ENCODE measurements around the gene PIK3C2G.

The PIK3C2G gene

DNA sequence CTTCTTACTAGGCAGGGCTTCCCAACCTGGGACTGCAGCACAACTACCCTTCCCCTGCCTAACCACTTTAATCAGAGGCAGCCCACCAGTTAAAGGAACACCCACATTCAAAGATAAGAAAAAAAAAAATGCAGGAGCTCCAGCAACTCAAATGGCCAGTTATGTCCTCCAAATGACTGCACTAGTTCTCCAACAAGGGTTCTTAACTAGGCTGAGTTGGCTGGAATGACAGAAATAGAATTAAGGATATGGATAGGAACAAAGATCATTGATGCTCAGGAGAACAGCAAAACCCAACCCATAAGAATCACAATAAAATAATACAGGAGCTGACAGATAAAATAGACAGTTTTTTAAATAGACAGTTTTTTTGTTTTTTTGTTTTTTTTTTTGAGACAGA is 322.3 kb downstream of the PIK3C2G start:
- no peak overlapping the region for H3K27ac ChIP-seq (ENCODE audit: insufficient read depth, low read depth, low read length, poor library complexity, severe bottlenecking)
- H3K36me3 ChIP-seq (ENCODE audit: control insufficient read depth, insufficient read depth, low read length) = no peaks in the 10 kb centered on the region
- H3K9me3 ChIP-seq (ENCODE audit: control insufficient read depth, low read length) = no peaks in the 10 kb centered on the region
- H3K4me1 ChIP-seq (ENCODE audit: control insufficient read depth, insufficient read depth, low read length) = no peaks in the 10 kb centered on the region
- no peak overlapping the region for H3K4me3 ChIP-seq (ENCODE audit: insufficient read depth, low read depth, low read length)
- no peaks in the 10 kb centered on the region for H3K27me3 ChIP-seq (ENCODE audit: control insufficient read depth, insufficient read depth, low read length, poor library complexity, severe bottlenecking)

DNA sequence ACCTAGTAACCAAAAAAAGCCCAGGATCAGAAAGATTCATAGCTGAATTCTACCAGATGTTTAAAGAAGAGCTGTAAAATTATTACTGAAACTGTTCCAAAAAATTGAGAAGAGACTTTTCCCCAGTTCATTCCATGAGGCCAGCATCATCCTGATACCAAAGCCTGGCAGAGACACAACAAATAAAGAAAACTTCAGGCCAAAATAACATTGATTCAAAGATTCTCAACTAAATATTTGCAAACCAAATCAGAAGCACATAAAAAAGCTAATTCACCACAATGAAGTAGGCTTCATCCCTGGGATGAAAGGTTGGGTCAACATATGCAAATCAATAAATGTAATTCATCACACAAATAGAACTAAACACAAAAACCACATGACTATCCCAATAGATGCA is 325.3 kb downstream of the PIK3C2G start:
- Histone ChIP-seq H3K4me1 (ENCODE audit: control insufficient read depth, insufficient read depth, low read length) (no peaks in the 10 kb centered on the region), H3K27ac (ENCODE audit: insufficient read depth, low read depth, low read length, poor library complexity, severe bottlenecking) (no peak overlapping the region), H3K27me3 (ENCODE audit: control insufficient read depth, insufficient read depth, low read length, poor library complexity, severe bottlenecking) (no peaks in the 10 kb centered on the region), H3K36me3 (ENCODE audit: control insufficient read depth, insufficient read depth, low read length) (no peaks in the 10 kb centered on the region), H3K9me3 (ENCODE audit: control insufficient read depth, low read length) (no peaks in the 10 kb centered on the region), H3K4me3 (ENCODE audit: insufficient read depth, low read depth, low read length) (no peak overlapping the region)

DNA sequence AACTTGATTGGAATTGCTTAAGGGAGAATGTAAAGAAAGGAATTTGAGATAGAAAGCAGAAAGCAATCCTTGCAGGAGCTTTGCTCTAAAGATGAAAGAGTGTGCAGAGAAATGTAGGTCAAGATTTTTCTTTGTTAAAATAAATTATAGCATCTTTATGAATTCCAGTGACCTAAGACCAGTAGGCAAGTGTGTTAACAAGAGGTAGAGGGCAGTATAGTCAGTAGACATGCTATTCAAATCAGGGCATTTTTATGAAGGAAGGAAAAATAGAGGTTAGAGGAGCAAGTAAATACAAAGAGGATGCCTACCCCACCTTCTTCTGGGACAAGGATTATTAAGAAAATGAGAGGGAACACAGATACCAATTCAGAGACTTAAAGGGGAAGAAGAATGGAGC is 328.0 kb downstream of the PIK3C2G start:
- Histone ChIP-seq H3K36me3 (ENCODE audit: control insufficient read depth, insufficient read depth, low read length) (no peaks in the 10 kb centered on the region), H3K27ac (ENCODE audit: insufficient read depth, low read depth, low read length, poor library complexity, severe bottlenecking) (no peak overlapping the region), H3K9me3 (ENCODE audit: control insufficient read depth, low read length) (no peaks in the 10 kb centered on the region), H3K27me3 (ENCODE audit: control insufficient read depth, insufficient read depth, low read length, poor library complexity, severe bottlenecking) (no peaks in the 10 kb centered on the region), H3K4me1 (ENCODE audit: control insufficient read depth, insufficient read depth, low read length) (no peaks in the 10 kb centered on the region), H3K4me3 (ENCODE audit: insufficient read depth, low read depth, low read length) (no peak overlapping the region)

DNA sequence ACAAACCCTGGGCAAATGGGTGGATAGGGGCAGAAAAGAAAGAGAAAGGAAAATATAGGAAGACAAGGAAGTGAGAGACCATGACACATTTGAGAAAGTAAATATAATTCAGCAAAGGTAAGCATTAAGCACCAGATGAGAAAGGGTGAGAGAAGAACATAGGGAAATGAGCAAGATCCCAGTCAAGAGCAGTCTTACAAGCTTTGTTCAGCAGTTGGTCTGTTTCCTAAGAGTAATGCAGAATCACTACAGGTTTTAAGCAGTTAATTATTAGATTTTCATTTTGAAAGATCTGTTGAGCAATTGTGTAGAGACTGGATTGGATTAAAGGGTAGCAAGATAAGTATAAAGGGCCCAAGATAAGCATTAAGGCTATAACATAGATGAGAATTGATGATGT is 330.2 kb downstream of the PIK3C2G start:
- Histone ChIP-seq H3K4me3 (ENCODE audit: insufficient read depth, low read depth, low read length) (no peak overlapping the region), H3K36me3 (ENCODE audit: control insufficient read depth, insufficient read depth, low read length) (no peaks in the 10 kb centered on the region), H3K9me3 (ENCODE audit: control insufficient read depth, low read length) (no peaks in the 10 kb centered on the region), H3K4me1 (ENCODE audit: control insufficient read depth, insufficient read depth, low read length) (no peaks in the 10 kb centered on the region), H3K27me3 (ENCODE audit: control insufficient read depth, insufficient read depth, low read length, poor library complexity, severe bottlenecking) (no peaks in the 10 kb centered on the region), H3K27ac (ENCODE audit: insufficient read depth, low read depth, low read length, poor library complexity, severe bottlenecking) (no peak overlapping the region)

DNA sequence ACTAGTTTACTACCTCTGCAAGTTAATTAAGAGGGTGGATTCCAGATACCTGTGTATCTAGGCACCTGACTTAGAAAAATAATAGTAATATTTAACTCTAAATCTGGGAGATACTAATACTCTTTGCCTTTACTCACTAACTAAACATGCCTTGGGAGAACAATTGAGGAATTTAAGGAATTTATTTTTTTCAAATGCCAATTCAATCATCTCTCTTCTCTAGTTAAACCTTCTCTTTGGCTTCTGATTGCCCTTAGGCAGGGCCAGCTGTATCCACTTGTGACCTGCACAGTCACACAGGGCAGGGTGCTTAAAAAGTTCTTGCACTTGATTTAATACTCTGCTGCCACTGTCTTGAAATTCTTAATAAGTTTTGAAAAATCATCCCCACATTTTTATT is 334.1 kb downstream of the PIK3C2G start:
- H3K27me3 ChIP-seq (ENCODE audit: control insufficient read depth, insufficient read depth, low read length, poor library complexity, severe bottlenecking) = no peaks in the 10 kb centered on the region
- no peaks in the 10 kb centered on the region for H3K36me3 ChIP-seq (ENCODE audit: control insufficient read depth, insufficient read depth, low read length)
- no peaks in the 10 kb centered on the region for H3K4me1 ChIP-seq (ENCODE audit: control insufficient read depth, insufficient read depth, low read length)
- no peaks in the 10 kb centered on the region for H3K9me3 ChIP-seq (ENCODE audit: control insufficient read depth, low read length)
- no peak overlapping the region for H3K27ac ChIP-seq (ENCODE audit: insufficient read depth, low read depth, low read length, poor library complexity, severe bottlenecking)
- H3K4me3 ChIP-seq (ENCODE audit: insufficient read depth, low read depth, low read length) = no peak overlapping the region

DNA sequence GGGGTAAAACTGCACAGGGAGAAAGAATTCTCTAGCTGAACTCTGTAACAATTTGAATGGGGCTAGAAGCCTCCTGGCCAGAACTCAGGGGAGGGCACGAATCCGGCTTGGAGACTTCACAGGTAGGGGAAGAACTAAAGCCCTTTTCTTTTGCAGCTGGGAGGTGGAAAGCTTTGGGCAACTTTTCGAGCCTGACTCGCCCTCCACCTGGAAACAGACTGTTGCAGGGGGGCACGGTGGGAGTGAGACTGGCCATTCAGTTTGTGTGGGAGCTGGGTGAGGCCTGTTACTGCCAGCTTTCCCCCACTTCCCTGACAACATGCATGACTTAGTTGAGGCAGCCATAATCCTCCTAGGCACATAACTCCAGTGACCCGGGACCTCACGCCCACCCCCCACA is 340.6 kb downstream of the PIK3C2G start:
- Histone ChIP-seq H3K4me3 (ENCODE audit: insufficient read depth, low read depth, low read length) (no peak overlapping the region), H3K9me3 (ENCODE audit: control insufficient read depth, low read length) (no peaks in the 10 kb centered on the region), H3K36me3 (ENCODE audit: control insufficient read depth, insufficient read depth, low read length) (no peaks in the 10 kb centered on the region), H3K27me3 (ENCODE audit: control insufficient read depth, insufficient read depth, low read length, poor library complexity, severe bottlenecking) (no peaks in the 10 kb centered on the region), H3K4me1 (ENCODE audit: control insufficient read depth, insufficient read depth, low read length) (no peaks in the 10 kb centered on the region), H3K27ac (ENCODE audit: insufficient read depth, low read depth, low read length, poor library complexity, severe bottlenecking) (no peak overlapping the region)
- 87 to 92% methylated on average over 7 of the region's 7 CpGs for WGBS, 2 experiments

DNA sequence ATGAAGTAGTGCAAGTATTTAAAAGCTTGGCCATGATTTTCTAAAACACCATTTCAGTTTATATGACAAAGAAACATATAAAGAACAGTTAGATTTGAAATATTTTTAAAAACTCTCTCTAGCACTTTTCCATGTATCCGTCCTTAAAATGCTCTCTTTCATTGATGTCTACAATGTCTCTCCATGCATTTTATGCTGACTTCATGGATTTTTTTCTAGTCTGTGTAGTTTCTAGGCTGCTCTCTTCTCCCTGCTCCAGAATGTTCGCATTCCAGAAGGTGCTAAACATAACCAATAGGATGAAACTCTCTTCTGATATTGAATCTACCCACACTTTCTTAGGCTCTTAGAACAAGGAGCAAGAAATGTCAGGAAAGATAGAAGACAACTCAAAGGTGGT is 351.7 kb downstream of the PIK3C2G start:
- no peaks in the 10 kb centered on the region for H3K36me3 ChIP-seq (ENCODE audit: control insufficient read depth, insufficient read depth, low read length)
- no peaks in the 10 kb centered on the region for H3K9me3 ChIP-seq (ENCODE audit: control insufficient read depth, low read length)
- H3K27ac ChIP-seq (ENCODE audit: insufficient read depth, low read depth, low read length, poor library complexity, severe bottlenecking) = no peak overlapping the region
- H3K4me1 ChIP-seq (ENCODE audit: control insufficient read depth, insufficient read depth, low read length) = no peaks in the 10 kb centered on the region
- no peaks in the 10 kb centered on the region for H3K27me3 ChIP-seq (ENCODE audit: control insufficient read depth, insufficient read depth, low read length, poor library complexity, severe bottlenecking)
- WGBS, 2 experiments = 81 to 98% methylated on average over 2 of the region's 2 CpGs
- H3K4me3 ChIP-seq (ENCODE audit: insufficient read depth, low read depth, low read length) = no peak overlapping the region

DNA sequence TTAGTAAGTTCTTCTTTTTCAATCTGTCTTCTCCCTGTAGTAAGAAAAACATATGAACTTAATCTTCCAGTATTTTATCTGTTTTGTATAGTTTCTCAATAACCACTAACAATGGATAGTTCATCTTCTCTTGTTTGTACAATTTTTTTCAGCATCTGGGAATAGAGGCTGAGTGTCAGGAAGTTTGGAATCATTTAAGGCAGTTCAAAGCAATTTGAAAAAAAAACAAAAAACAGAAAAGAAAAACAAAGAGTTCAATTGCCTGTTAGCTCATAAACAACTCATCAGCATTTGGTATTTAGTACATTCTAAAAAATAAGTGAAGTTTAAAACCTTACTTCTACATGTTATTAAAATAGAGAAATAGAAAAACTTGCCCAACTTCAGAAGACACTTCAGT is 359.7 kb downstream of the PIK3C2G start:
- no peaks in the 10 kb centered on the region for H3K36me3 ChIP-seq (ENCODE audit: control insufficient read depth, insufficient read depth, low read length)
- no peaks in the 10 kb centered on the region for H3K4me1 ChIP-seq (ENCODE audit: control insufficient read depth, insufficient read depth, low read length)
- no peaks in the 10 kb centered on the region for H3K27me3 ChIP-seq (ENCODE audit: control insufficient read depth, insufficient read depth, low read length, poor library complexity, severe bottlenecking)
- H3K4me3 ChIP-seq (ENCODE audit: insufficient read depth, low read depth, low read length) = no peak overlapping the region
- H3K9me3 ChIP-seq (ENCODE audit: control insufficient read depth, low read length) = no peaks in the 10 kb centered on the region
- H3K27ac ChIP-seq (ENCODE audit: insufficient read depth, low read depth, low read length, poor library complexity, severe bottlenecking) = no peak overlapping the region

DNA sequence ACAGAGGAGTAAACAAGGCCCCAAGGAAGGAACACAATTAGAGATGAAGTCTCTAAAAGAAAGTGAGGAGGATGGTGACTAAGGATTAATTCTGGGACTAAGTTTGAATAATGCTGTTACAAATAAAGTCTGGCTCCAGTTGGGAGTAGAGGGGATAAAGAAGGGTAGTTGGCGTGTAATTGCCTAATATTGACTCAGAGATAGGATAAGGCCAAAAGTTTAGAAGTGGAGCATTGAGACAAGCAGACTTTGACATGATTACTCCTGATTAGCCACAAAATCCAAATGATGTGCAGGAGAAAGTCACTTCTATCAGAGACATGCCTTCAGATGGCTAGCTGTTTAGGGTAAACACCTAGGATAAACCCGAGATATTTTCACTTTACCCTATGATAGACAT is 368.1 kb downstream of the PIK3C2G start:
- Histone ChIP-seq H3K36me3 (ENCODE audit: control insufficient read depth, insufficient read depth, low read length) (peaks cover 2% of the 10 kb centered on the region), H3K27ac (ENCODE audit: insufficient read depth, low read depth, low read length, poor library complexity, severe bottlenecking) (no peak overlapping the region), H3K4me3 (ENCODE audit: insufficient read depth, low read depth, low read length) (no peak overlapping the region), H3K27me3 (ENCODE audit: control insufficient read depth, insufficient read depth, low read length, poor library complexity, severe bottlenecking) (no peaks in the 10 kb centered on the region), H3K9me3 (ENCODE audit: control insufficient read depth, low read length) (no peaks in the 10 kb centered on the region), H3K4me1 (ENCODE audit: control insufficient read depth, insufficient read depth, low read length) (no peaks in the 10 kb centered on the region)
- WGBS, 2 experiments = 96 to 100% methylated on average over 1 to 2 of the region's 2 CpGs

DNA sequence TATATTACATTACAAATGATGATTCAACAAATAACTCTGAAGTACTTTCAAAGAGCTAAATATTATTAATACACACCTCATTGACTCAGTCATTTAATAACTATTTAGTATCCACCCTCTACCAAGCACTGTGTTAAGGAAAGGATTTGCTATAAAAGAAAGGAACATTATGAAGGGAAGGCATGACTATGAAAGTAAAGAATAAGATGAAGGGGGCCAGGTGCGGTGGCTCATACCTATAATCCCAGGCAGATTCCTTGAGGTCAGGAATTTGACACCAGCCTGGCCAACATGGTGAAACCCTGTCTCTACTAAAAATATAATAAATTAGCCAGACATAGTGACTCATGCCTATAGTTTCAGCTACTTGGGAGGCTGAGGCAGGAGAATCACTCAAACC is 368.6 kb downstream of the PIK3C2G start:
- Histone ChIP-seq H3K27ac (ENCODE audit: insufficient read depth, low read depth, low read length, poor library complexity, severe bottlenecking) (no peak overlapping the region), H3K9me3 (ENCODE audit: control insufficient read depth, low read length) (no peaks in the 10 kb centered on the region), H3K4me3 (ENCODE audit: insufficient read depth, low read depth, low read length) (no peak overlapping the region), H3K36me3 (ENCODE audit: control insufficient read depth, insufficient read depth, low read length) (peaks cover 2% of the 10 kb centered on the region), H3K4me1 (ENCODE audit: control insufficient read depth, insufficient read depth, low read length) (no peaks in the 10 kb centered on the region), H3K27me3 (ENCODE audit: control insufficient read depth, insufficient read depth, low read length, poor library complexity, severe bottlenecking) (no peaks in the 10 kb centered on the region)
- WGBS, 2 experiments = 86 to 95% methylated on average over 1 of the region's 1 CpG

DNA sequence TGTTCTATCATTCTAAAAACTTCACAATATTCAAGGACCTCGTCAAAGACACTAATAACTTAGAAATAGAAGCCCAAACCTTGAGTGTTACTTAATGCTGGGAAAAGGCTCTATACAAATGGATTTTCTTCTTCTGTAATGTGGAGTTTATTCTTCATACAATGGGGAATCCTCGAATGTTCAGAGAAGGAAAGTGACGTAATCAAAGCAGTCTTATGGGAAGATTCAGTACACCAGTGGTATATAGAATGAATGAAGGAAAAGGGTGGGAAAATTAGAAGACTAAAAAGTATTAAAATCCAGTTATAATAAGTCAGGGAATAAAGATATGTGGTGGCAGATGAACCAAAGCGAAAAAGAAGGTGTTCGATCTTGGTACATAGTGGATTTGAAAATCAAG is 370.0 kb downstream of the PIK3C2G start:
- Histone ChIP-seq H3K4me3 (ENCODE audit: insufficient read depth, low read depth, low read length) (no peak overlapping the region), H3K9me3 (ENCODE audit: control insufficient read depth, low read length) (no peaks in the 10 kb centered on the region), H3K27me3 (ENCODE audit: control insufficient read depth, insufficient read depth, low read length, poor library complexity, severe bottlenecking) (no peaks in the 10 kb centered on the region), H3K27ac (ENCODE audit: insufficient read depth, low read depth, low read length, poor library complexity, severe bottlenecking) (no peak overlapping the region), H3K4me1 (ENCODE audit: control insufficient read depth, insufficient read depth, low read length) (no peaks in the 10 kb centered on the region), H3K36me3 (ENCODE audit: control insufficient read depth, insufficient read depth, low read length) (peaks cover 2% of the 10 kb centered on the region)
- 92 to 93% methylated on average over 5 of the region's 5 CpGs for WGBS, 2 experiments
